Kidney epithelial cell (primary cell): ENCODE measurements around the gene PAPPA. TPM values are rescaled to one million over a fixed set of nuclear protein-coding genes. Genes with fewer than 3 reads are reported as not detected.
A peak's percentile ranks its signal among the peaks of the same experiment; 100 is the strongest.

Source experiments
- DNase-seq: peaks from one replicate; pipeline ENCODE4 v3.0.0-alpha.2; 2010; ENCODE audit warnings: low read depth
- H3K27me3 ChIP-seq: 2 replicates; pipeline ENCODE4 v1.6.0; 2011; ENCODE audit warnings: low read length; ENCODE audit not compliant: control insufficient read depth, insufficient read depth
- H3K36me3 ChIP-seq: 2 replicates; pipeline ENCODE4 v1.5.1; 2011; ENCODE audit warnings: low read length; ENCODE audit not compliant: control insufficient read depth, insufficient read depth
- H3K4me3 ChIP-seq: 2 replicates; pipeline ENCODE4 v1.5.1; 2011; ENCODE audit warnings: low read depth, mild to moderate bottlenecking, control low read depth, low read length
- CTCF ChIP-seq: IDR thresholded peaks from 2 replicates; pipeline ENCODE4 v1.5.1; 2011; ENCODE audit warnings: mild to moderate bottlenecking, moderate library complexity, low read length, control low read depth, inconsistent platforms; ENCODE audit not compliant: insufficient read depth, poor library complexity, severe bottlenecking
- total RNA-seq: library from RNA; depleted of rRNA; stranded (reverse); fragments of >200 nt; gene quantifications from 2 replicates; pipeline ENCODE4 v1.2.3, GENCODE V29; 2015

PAPPA gene
- total RNA-seq, 1 donor from 2014 or later: 15.4 TPM

DNA sequence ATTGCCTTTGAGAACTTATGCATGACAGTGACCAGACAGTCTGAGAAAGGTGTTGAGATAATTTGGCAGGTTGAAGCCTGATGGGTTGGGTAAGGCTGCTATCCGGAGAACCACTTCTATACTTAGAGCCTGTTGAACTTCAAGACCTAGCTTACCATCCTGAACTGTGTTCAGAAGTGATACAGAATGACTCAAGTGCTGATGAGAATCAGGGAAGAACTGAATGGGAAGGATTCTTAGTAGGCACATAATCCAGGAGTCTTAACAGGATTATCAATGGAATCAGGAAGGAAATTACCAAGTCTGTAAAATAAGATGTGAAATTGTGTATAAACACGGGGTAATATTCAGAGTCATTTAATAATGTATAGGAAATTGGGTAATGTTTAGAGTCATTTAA is 9.0 kb upstream of the PAPPA start:
- Histone ChIP-seq H3K27me3 (no peaks in the 10 kb centered on the region), H3K36me3 (no peaks in the 10 kb centered on the region), H3K4me3 (no peak overlapping the region)
- TF ChIP-seq CTCF: no peak
- DNase-seq: no peak

DNA sequence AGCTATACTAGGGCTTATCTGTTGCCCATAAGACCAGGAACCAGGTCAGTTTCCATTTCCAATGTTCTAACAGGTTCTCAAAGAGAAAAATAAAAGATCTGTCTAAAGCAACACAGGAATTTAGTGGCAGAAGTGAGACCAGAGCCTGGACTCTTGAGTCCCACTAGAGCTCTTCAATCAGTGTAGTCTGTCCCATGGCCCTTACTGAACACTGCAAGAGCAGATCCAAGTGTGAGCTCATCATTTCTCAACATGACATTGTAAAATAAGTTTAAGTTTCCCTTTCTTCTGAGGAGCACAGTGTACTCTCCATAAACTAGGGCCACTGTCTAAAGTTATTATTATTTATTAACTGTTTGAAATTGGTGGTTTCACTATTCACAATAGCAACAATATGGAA is 8.6 kb upstream of the PAPPA start:
- Histone ChIP-seq H3K27me3 (no peaks in the 10 kb centered on the region), H3K36me3 (no peaks in the 10 kb centered on the region), H3K4me3 (no peak overlapping the region)
- no peak for TF ChIP-seq CTCF
- DNase-seq: no peak

- Histone ChIP-seq H3K4me3 (no peak overlapping the region), H3K27me3 (no peaks in the 10 kb centered on the region), H3K36me3 (no peaks in the 10 kb centered on the region)
- no peak for DNase-seq
- TF ChIP-seq CTCF: no peak
Measured at GRCh38 chr9:116147821-116148220, 5.8 kb upstream of the PAPPA start.

DNA sequence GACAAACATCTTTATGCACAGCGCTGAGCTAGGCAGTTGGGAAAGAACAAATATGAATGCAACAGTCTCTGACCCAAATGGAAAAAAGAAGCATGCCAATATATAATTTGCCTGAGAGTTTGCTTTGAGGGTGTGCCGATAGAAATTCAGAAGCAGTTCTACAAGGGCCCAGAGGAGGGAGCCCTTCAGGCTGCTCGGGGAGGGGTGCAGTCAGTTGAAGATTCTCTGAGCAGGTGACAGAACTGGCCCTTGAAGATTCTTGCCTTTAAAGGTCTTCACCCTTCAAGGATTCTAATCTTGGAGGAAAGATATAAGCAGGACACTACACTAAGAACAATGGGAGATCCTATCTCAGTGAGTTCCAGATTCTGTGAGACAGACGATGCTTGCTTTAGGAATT is 3.7 kb upstream of the PAPPA start:
- no peak overlapping the region for H3K4me3 ChIP-seq
- peak; percentile 84 for TF ChIP-seq CTCF
- no peaks in the 10 kb centered on the region for H3K36me3 ChIP-seq
- H3K27me3 ChIP-seq: no peaks in the 10 kb centered on the region
- no peak for DNase-seq

DNA sequence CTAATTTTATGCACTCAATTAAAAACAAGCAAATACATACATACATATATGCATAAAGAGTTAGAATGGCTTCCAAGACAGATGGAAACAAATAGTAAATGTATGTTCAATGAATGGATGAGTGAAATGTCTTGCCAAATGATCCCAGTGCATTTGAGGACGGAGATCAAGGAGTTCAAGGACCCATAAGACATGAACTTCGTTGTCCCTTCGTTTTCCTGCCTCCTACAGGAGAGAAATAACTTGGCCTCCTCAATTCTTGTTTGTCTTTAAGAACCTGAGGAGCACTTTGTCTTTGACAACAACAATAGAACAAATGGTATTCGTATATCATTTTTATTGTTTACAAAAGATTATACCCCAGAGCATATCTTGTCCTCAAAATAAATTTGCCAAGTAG is 2.4 kb upstream of the PAPPA start:
- no peaks in the 10 kb centered on the region for H3K27me3 ChIP-seq
- no peaks in the 10 kb centered on the region for H3K36me3 ChIP-seq
- no peak overlapping the region for H3K4me3 ChIP-seq
- TF ChIP-seq CTCF: no peak
- no peak for DNase-seq

DNA sequence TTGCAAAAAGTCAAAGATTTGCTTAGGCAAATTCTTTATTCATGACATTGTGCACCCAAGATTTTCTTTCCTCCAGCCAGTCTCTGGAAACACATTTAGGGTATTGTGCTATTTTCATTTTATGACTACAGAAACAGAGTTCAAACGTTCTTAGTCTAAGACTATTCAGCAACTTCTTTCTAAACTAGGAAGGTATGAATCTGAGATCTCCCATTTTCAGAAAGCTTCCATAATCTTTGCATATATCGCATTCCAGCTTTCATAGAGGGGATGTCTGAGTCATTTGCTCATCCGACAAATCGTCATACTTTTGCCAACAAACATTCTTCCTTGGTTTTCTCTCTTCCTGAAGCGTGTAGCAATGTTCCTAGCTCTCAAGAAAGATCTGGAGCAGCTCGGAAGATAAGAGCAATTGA is 1.6 kb upstream of the PAPPA start:
- H3K27me3 ChIP-seq: no peaks in the 10 kb centered on the region
- no peak for TF ChIP-seq CTCF
- DNase-seq: no peak
- no peak overlapping the region for H3K4me3 ChIP-seq
- no peaks in the 10 kb centered on the region for H3K36me3 ChIP-seq
